ENCODE measurements around the gene EARS2.
"Not testable (repeated sequence)": the region's sequence is repeated elsewhere in the genome, so short reads cannot be mapped to it uniquely, and the experiment has no call there.

Gene EARS2

GRCh38 chr16:23567602-23568001 lies 10.5 kb upstream of the EARS2 start:
- DNase-seq (ENCODE audit: low read depth, low spot score): no peak

- no peak for DNase-seq (ENCODE audit: low read depth, low spot score)
Measured at GRCh38 chr16:23566724-23567123, 9.6 kb upstream of the EARS2 start.

GRCh38 chr16:23564575-23565363 lies 7.6 kb upstream of the EARS2 start:
- DNase-seq (ENCODE audit: low read depth, low spot score): no peak

- DNase-seq (ENCODE audit: low read depth, low spot score): no peak
Measured at GRCh38 chr16:23563186-23563585, 6.0 kb upstream of the EARS2 start.

- DNase-seq (ENCODE audit: low read depth, low spot score): no peak
Measured at GRCh38 chr16:23562505-23562904, 5.4 kb upstream of the EARS2 start.

- no peak for DNase-seq (ENCODE audit: low read depth, low spot score)
Measured at GRCh38 chr16:23561586-23561985, 4.4 kb upstream of the EARS2 start.

- DNase-seq (ENCODE audit: low read depth, low spot score): no peak
Measured at GRCh38 chr16:23557779-23558702, 891 bp upstream of the EARS2 start.

GRCh38 chr16:23554536-23554935 lies 2.6 kb downstream of the EARS2 start:
- no peak for DNase-seq (ENCODE audit: low read depth, low spot score)

GRCh38 chr16:23552161-23552560 lies 5.0 kb downstream of the EARS2 start:
- DNase-seq (ENCODE audit: low read depth, low spot score): no peak

GRCh38 chr16:23549938-23550337 lies 7.2 kb downstream of the EARS2 start:
- no peak for DNase-seq (ENCODE audit: low read depth, low spot score)

GRCh38 chr16:23544436-23544835 lies 12.7 kb downstream of the EARS2 start:
- no peak for DNase-seq (ENCODE audit: low read depth, low spot score)

GRCh38 chr16:23540817-23541178 lies 16.4 kb downstream of the EARS2 start:
- not testable (repeated sequence) for DNase-seq (ENCODE audit: low read depth, low spot score)

- DNase-seq (ENCODE audit: low read depth, low spot score): no peak
Measured at GRCh38 chr16:23539984-23540816, 16.9 kb downstream of the EARS2 start.

GRCh38 chr16:23538919-23539278 lies 18.3 kb downstream of the EARS2 start:
- no peak for DNase-seq (ENCODE audit: low read depth, low spot score)

- DNase-seq (ENCODE audit: low read depth, low spot score): no peak
Measured at GRCh38 chr16:23537390-23537789, 19.8 kb downstream of the EARS2 start.

- no peak for DNase-seq (ENCODE audit: low read depth, low spot score)
Measured at GRCh38 chr16:23535901-23536300, 21.2 kb downstream of the EARS2 start.

- no peak for DNase-seq (ENCODE audit: low read depth, low spot score)
Measured at GRCh38 chr16:23534868-23535860, 22.0 kb downstream of the EARS2 start.

- no peak for DNase-seq (ENCODE audit: low read depth, low spot score)
Measured at GRCh38 chr16:23532448-23532847, 24.7 kb downstream of the EARS2 start.

GRCh38 chr16:23530062-23530461 lies 27.1 kb downstream of the EARS2 start:
- DNase-seq (ENCODE audit: low read depth, low spot score): no peak

- DNase-seq (ENCODE audit: low read depth, low spot score): no peak
Measured at GRCh38 chr16:23528644-23529310, 28.4 kb downstream of the EARS2 start.
